Measurements from ENCODE around the gene SEPHS2.
"Not testable (repeated sequence)": the region's sequence is repeated elsewhere in the genome, so short reads cannot be mapped to it uniquely, and the experiment has no call there.

DNA sequence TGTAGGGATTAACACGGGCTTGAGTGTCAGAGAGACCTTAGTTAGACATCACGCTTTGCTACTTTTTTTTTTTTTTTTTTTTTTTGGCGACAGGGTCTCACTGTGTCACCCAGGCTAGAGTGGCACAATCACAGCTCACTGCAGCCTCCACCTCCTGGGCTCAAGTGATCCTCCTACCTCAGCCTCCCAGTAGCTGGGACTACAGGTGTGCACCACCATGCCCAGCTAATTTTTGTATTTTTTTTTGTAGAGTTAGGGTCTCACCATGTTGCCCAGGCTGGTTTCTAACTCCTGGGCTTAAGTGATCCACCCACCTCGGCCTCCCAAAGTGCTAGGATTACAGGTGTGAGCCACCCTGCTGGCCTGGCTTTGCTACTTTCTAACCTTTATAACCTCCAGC lies 49.0 kb downstream of the SEPHS2 start:
- not testable (repeated sequence) for TF ChIP-seq TCF7L2 (IDR thresholded peaks at IDR 0.05; ENCODE audit: borderline replicate concordance, low read depth, low read length); ZNF510 (tag by site-specific recombination; IDR thresholded peaks at IDR 0.05; ENCODE audit: insufficient replicate concordance); SETDB1 (IDR thresholded peaks at IDR 0.05; ENCODE audit: insufficient read length, low read length)
- TF ChIP-seq, protein P1, sequence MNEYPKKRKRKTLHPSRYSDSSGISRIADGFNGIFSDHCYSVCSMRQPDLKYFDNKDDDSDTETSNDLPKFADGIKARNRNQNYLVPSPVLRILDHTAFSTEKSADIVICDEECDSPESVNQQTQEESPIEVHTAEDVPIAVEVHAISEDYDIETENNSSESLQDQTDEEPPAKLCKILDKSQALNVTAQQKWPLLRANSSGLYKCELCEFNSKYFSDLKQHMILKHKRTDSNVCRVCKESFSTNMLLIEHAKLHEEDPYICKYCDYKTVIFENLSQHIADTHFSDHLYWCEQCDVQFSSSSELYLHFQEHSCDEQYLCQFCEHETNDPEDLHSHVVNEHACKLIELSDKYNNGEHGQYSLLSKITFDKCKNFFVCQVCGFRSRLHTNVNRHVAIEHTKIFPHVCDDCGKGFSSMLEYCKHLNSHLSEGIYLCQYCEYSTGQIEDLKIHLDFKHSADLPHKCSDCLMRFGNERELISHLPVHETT (tag by site-specific recombination; IDR thresholded peaks at IDR 0.05): not testable (repeated sequence)
- TF ChIP-seq, protein P2, sequence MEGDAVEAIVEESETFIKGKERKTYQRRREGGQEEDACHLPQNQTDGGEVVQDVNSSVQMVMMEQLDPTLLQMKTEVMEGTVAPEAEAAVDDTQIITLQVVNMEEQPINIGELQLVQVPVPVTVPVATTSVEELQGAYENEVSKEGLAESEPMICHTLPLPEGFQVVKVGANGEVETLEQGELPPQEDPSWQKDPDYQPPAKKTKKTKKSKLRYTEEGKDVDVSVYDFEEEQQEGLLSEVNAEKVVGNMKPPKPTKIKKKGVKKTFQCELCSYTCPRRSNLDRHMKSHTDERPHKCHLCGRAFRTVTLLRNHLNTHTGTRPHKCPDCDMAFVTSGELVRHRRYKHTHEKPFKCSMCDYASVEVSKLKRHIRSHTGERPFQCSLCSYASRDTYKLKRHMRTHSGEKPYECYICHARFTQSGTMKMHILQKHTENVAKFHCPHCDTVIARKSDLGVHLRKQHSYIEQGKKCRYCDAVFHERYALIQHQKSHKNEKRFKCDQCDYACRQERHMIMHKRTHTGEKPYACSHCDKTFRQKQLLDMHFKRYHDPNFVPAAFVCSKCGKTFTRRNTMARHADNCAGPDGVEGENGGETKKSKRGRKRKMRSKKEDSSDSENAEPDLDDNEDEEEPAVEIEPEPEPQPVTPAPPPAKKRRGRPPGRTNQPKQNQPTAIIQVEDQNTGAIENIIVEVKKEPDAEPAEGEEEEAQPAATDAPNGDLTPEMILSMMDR (tag by site-specific recombination; IDR thresholded peaks at IDR 0.05): not testable (repeated sequence)

All from HEK293 (cell line).